ENCODE data around the gene B3GNT9.

B3GNT9 gene

GRCh38 chr16:67150833-67151396 is at the start of gene B3GNT9:
TSS of gene B3GNT9 (minus strand) at chr16:67150998. CDS start at chr16:67150485, 513 bp downstream.
- DNase-seq: no peak

DNA sequence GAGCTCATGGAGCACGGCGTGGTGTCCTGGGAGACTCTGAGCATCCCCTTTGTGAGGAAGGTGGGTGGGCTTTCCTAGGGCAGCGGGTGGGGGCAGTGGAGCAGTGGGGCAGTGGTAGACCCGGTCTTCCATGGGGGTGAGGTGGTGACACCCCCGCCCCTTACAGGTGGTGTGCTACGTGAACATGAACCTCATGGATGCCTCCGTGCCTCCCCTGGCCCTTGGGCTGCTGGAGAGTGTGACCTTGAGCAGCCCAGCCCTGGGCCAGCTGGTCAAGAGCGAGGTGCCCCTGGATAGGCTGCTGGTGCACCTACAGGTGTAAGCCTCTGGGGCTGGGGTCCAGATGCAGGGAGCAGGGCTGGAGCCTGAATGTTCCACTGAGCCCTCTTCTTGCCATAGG is 49.7 kb upstream of the B3GNT9 start:
- DNase-seq: no peak

DNA sequence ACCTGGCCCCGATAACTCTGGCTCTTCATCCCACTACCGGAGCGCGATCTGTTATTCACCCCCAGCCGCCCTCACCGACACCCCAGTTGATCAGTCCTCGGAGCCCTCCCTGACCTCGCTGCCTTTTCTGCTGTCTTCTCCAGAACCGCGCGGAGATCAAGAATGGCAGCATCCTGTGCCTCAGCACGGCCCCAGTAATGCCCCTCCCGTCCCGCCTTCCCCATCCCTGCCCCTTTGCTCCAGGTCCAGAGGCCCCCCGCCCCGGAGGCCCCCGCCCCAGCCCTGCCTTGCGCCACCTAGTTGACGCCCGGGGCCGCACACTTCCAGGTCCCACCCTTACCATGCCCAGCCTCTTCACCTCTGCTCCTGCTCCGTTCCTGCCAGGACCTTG is 49.0 kb upstream of the B3GNT9 start:
- no peak for DNase-seq

- DNase-seq: no peak
These were observed 48.4 kb upstream of the B3GNT9 start, which contains the start of gene ELMO3 for GRCh38 chr16:67199011-67199807. TSS of gene ELMO3 (plus strand) at chr16:67199131. CDS start at chr16:67199327, 196 bp downstream.

DNA sequence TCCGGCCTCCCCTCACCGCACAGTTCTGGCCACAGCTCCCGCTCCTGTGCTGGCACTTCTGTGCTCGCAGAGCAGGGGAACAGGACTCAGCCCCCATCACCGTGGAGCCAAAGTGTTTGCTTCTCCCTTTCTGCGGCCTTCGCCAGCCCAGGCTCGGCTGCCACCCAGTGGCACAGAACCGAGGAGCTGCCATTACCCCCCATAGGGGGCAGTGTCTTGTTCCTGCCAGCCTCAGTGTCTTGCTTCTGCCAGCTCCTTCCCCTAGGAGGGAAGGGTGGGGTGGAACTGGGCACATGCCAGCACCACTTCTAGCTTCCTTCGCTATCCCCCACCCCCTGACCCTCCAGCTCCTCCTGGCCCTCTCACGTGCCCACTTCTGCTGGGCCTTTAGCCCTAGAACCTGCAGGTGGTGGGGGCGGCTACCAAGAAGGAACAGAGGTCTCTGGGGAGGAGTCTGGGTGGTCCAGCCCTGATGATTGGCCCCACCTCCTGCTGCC is 47.5 kb upstream of the B3GNT9 start:
- peak in 1 of 2 experiments; percentile 9 for DNase-seq

- no peak for DNase-seq
These were observed 46.9 kb upstream of the B3GNT9 start for GRCh38 chr16:67197704-67198103.

- no peak for DNase-seq
These were observed 46.1 kb upstream of the B3GNT9 start for GRCh38 chr16:67196881-67197280.

GRCh38 chr16:67195676-67196075 is 44.9 kb upstream of the B3GNT9 start:
- DNase-seq: no peak

GRCh38 chr16:67194260-67194659 is 43.5 kb upstream of the B3GNT9 start:
- DNase-seq: no peak

DNA sequence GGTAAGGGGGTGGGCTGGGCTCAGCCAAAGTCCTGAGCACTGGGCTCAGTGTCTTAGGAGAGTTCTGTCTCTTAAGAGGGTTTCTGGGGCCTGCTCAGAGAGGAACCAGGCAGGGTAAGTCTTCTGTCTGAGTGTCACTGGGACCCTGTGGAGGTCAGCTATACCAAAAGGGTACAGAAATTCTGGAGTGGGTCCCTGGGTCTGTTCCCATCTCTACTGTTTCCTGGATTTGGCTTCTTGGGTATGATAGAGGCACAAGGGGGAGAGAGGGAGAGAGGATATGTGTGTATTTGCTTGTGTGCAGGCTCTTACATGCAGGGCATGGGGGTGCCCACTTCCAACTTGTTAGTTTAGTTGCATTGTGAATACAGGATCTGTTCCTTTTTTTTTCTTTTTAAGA is 42.7 kb upstream of the B3GNT9 start:
- DNase-seq: no peak

DNA sequence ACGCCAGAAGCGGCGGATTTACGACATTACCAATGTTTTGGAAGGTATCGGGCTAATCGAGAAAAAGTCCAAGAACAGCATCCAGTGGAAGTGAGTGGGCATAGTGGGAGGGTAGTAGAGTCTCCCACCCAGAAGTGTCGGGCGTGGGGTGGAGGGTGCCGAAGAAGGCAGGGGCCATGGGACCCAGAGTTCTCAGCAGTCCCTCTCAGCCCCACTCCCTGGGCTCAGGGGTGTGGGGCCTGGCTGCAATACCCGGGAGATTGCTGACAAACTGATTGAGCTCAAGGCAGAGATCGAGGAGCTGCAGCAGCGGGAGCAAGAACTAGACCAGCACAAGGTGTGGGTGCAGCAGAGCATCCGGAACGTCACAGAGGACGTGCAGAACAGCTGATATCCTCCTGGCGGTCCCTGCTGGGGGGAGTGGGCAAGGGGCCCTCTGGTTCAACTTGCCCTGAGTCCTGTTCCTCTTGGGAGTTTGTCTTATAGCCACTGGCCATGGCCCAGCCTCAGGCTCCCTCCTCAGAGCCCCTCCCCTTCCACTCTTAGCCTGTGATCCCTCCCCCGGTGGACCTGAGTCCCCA is 42.1 kb upstream of the B3GNT9 start:
- no peak for DNase-seq

- DNase-seq: peak; percentile 80 to 86
These were observed 41.3 kb upstream of the B3GNT9 start, which contains the start of gene E2F4 for GRCh38 chr16:67191995-67192681. TSS of gene E2F4 (plus strand) at chr16:67192155. CDS start at chr16:67192228, 73 bp downstream.

DNA sequence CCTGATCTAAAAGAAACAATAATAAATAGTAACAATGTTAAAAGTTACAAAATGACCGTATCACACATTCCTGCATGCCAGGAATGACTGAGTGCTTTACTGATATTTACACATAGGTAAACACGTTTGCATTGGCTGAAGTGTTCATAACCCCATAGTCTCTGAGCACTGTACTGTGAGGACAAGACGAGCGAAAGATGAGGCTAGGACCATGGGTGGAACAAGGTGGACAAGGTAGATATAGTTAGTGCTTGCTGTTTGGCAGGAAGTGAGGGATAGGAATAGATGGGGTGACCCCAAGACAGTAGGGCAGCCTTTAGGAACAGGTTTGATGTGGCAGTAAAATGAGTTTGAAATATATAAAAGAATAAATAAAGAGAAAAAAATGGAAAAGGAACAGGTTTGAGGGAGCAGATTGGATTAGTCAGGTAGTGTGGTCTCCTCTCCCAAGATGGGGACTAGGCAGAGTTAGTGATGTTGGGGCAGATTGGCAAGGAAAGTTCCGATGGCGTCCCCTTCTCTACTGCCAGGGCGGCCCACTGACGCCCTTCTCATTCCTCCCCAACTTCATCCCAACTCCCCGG is 40.7 kb upstream of the B3GNT9 start:
- no peak for DNase-seq

GRCh38 chr16:67190448-67191399 is 39.9 kb upstream of the B3GNT9 start:
- peak; percentile 24 to 33 for DNase-seq

GRCh38 chr16:67190041-67190440 is 39.2 kb upstream of the B3GNT9 start, which contains the start of gene EXOC3L1:
TSS of gene EXOC3L1 (minus strand) at chr16:67190136. CDS start at chr16:67189676, 460 bp downstream.
- DNase-seq: peak; percentile 28 to 33

DNA sequence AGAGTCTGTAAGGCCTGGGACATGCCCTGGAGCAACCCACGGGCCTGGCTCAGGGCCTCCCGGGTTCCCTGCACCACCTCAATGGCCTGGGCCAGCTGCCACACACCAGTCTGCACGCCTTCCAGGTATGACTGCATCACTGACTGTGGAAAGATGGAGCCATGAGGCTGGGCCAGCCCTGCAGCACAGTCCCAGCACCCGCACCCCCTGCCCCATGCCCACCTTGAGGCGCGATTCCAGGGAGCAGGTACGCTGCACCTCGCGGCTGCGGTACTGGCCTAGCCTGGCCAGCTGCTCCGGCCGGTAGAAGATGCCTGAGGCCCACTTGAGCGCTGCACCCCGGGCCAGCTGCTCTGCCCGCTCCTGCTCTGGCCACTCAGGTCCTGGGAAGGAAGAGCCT is 38.0 kb upstream of the B3GNT9 start:
- DNase-seq: no peak

GRCh38 chr16:67188323-67188722 is 37.5 kb upstream of the B3GNT9 start:
- no peak for DNase-seq

DNA sequence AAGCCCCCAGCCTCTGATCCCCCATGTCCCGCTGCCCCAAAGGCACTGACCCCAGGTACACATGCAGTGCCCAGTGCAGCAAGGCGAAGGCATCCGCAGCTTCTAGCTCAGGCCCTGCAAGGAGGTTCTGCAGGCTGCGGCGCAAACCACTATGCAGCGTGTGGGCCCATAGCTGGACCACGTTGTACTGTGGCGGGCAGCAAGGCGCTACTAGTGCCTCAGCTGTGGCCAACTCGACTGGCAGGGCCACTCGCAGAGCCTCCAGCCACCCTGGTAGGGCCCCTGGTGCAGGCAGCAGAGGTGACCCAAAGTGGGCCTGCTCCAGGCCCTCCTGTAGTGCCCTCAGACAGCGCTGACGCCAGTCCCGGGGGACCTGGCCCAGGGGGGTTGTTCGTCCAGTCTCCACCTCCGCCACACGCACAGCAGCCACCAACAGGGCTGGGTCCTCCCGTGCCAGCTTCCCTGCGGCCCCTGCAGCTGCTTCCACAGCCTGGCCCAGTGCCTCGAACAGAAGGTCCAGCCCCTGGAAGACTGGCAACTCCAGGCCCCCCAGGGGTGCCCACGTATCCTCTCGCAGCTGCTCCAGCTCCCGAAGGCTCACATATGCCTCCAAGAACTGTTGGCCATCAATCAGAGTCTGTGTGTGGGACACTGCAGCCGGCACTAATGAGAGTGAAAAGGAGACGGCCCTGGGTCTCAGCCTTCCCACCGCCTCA is 36.5 kb upstream of the B3GNT9 start:
- DNase-seq: no peak

- DNase-seq: no peak
These were observed 35.8 kb upstream of the B3GNT9 start for GRCh38 chr16:67186550-67186950.

- DNase-seq: no peak
These were observed 34.9 kb upstream of the B3GNT9 start for GRCh38 chr16:67185651-67186134.

Data from SHP77 (cell line).